HEK293 (cell line): Measurements from ENCODE around the gene MED8.

ENCODE experiments used
- KLF9 ChIP-seq: fragments of 450-650 bp; formaldehyde crosslinking; IDR thresholded peaks from 2 replicates; pipeline ENCODE4 v1.5.1; 2016; ENCODE audit warnings: missing biosample characterization, missing genetic modification characterization, low read depth
- ZBTB21 ChIP-seq: fragments of 450-650 bp; formaldehyde crosslinking; IDR thresholded peaks from 2 replicates; pipeline ENCODE4 v1.5.1; 2017; ENCODE audit warnings: missing biosample characterization, missing genetic modification characterization
- ZBTB7A ChIP-seq: fragments of 450-650 bp; formaldehyde crosslinking; IDR thresholded peaks from 2 replicates; pipeline ENCODE4 v1.5.1; 2016; ENCODE audit warnings: low read depth, missing biosample characterization, missing genetic modification characterization
- ZFP37 ChIP-seq: fragments of 450-650 bp; formaldehyde crosslinking; IDR thresholded peaks from 2 replicates; pipeline ENCODE4 v1.5.1; 2016; ENCODE audit warnings: missing biosample characterization, missing genetic modification characterization
- ZNF335 ChIP-seq: fragments of 450-650 bp; formaldehyde crosslinking; conservative IDR thresholded peaks from 2 replicates; pipeline ENCODE4 v1.5.1; 2016; ENCODE audit warnings: missing biosample characterization, missing genetic modification characterization
- TF ChIP-seq, protein P1 (sequence below): fragments of 450-650 bp; formaldehyde crosslinking; IDR thresholded peaks from 2 replicates; pipeline ENCODE4 v1.5.1; 2016; ENCODE audit warnings: missing biosample characterization, missing genetic modification characterization
- TF ChIP-seq, protein P2 (sequence below): fragments of 450-650 bp; formaldehyde crosslinking; IDR thresholded peaks from 2 replicates; pipeline ENCODE4 v1.5.1; 2017; ENCODE audit warnings: missing biosample characterization, missing genetic modification characterization
- TF ChIP-seq, protein P3 (sequence below): fragments of 450-650 bp; formaldehyde crosslinking; IDR thresholded peaks from 2 replicates; pipeline ENCODE4 v1.5.1; 2016; ENCODE audit warnings: missing biosample characterization, missing genetic modification characterization

DNA sequence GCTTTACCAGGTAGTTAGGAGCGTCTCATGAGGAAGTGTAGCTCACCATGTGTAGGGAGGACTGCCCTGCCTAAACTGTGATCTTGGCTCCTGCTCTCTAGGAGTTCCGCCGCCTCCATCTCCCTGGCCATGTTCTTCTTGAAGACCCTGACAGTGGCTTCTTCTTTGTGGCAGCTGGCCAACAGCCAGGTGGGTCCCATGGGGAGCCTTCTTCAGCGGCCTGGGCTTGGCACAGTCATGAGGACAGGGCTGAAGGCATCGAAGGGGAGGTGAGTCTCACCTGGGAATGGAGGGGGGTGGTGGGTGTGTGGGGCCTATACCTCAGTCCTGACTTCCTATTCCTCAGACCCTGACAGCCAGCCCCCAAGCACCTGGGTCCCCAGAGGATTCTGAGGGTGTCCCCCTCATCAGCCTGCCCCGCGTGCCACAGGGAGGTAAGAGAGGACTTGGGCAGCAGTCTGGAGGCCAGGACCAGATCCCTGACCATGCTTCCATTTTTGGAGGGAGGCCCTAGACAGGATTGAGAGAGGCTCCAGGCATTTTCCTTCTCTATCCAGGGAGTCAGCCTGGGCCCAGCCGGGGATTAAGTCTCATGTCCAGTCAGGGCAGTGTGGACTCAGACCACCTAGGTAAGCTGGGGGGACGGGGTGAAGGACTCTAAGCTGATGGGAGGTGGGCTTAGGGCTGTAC lies 42.7 kb upstream of the MED8 start:
- TF ChIP-seq ZFP37 (tag by site-specific recombination) (no peak), ZNF335 (tag by site-specific recombination) (no peak), KLF9 (tag by site-specific recombination) (no peak), ZBTB7A (no peak), ZBTB21 (tag by site-specific recombination) (no peak)
- TF ChIP-seq, protein P1, sequence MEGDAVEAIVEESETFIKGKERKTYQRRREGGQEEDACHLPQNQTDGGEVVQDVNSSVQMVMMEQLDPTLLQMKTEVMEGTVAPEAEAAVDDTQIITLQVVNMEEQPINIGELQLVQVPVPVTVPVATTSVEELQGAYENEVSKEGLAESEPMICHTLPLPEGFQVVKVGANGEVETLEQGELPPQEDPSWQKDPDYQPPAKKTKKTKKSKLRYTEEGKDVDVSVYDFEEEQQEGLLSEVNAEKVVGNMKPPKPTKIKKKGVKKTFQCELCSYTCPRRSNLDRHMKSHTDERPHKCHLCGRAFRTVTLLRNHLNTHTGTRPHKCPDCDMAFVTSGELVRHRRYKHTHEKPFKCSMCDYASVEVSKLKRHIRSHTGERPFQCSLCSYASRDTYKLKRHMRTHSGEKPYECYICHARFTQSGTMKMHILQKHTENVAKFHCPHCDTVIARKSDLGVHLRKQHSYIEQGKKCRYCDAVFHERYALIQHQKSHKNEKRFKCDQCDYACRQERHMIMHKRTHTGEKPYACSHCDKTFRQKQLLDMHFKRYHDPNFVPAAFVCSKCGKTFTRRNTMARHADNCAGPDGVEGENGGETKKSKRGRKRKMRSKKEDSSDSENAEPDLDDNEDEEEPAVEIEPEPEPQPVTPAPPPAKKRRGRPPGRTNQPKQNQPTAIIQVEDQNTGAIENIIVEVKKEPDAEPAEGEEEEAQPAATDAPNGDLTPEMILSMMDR (tag by site-specific recombination), result no peak
- TF ChIP-seq, protein P2, sequence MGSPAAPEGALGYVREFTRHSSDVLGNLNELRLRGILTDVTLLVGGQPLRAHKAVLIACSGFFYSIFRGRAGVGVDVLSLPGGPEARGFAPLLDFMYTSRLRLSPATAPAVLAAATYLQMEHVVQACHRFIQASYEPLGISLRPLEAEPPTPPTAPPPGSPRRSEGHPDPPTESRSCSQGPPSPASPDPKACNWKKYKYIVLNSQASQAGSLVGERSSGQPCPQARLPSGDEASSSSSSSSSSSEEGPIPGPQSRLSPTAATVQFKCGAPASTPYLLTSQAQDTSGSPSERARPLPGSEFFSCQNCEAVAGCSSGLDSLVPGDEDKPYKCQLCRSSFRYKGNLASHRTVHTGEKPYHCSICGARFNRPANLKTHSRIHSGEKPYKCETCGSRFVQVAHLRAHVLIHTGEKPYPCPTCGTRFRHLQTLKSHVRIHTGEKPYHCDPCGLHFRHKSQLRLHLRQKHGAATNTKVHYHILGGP (tag by site-specific recombination), result no peak
- TF ChIP-seq, protein P3, sequence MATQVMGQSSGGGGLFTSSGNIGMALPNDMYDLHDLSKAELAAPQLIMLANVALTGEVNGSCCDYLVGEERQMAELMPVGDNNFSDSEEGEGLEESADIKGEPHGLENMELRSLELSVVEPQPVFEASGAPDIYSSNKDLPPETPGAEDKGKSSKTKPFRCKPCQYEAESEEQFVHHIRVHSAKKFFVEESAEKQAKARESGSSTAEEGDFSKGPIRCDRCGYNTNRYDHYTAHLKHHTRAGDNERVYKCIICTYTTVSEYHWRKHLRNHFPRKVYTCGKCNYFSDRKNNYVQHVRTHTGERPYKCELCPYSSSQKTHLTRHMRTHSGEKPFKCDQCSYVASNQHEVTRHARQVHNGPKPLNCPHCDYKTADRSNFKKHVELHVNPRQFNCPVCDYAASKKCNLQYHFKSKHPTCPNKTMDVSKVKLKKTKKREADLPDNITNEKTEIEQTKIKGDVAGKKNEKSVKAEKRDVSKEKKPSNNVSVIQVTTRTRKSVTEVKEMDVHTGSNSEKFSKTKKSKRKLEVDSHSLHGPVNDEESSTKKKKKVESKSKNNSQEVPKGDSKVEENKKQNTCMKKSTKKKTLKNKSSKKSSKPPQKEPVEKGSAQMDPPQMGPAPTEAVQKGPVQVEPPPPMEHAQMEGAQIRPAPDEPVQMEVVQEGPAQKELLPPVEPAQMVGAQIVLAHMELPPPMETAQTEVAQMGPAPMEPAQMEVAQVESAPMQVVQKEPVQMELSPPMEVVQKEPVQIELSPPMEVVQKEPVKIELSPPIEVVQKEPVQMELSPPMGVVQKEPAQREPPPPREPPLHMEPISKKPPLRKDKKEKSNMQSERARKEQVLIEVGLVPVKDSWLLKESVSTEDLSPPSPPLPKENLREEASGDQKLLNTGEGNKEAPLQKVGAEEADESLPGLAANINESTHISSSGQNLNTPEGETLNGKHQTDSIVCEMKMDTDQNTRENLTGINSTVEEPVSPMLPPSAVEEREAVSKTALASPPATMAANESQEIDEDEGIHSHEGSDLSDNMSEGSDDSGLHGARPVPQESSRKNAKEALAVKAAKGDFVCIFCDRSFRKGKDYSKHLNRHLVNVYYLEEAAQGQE (tag by site-specific recombination), result no peak
